ENCODE results near the gene KCND3. TPM values are rescaled to one million over a fixed set of nuclear protein-coding genes. Genes with fewer than 3 reads are reported as not detected.

KCND3 gene
- total RNA-seq, 2 experiments from 2014 or later = not detected

DNA sequence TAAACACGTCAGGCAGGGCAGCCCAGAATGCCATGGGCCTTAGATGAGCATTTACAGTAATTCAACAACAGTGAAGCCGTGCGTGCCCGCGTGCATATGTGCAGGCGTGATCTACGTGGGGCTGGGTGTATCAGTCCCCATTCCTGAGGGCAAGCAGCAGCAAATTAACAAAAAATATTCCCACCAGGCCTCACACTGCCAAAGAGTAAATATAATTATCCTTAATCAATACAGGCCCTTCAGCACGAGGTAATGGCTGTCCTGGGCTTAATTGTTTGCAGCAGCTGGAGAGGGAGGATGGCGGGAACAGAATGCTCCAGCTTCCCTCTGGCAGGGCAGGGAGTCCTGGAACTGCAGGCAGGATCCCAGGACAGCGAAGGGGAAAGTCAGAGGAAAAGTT is 142.0 kb downstream of the KCND3 start:
- ChIA-PET POLR2A (no interaction called here), CTCF (no interaction called here)
- Mint-ChIP-seq H3K9me3 (no peaks in the 10 kb centered on the region), H3K36me3 (ENCODE audit: low read depth) (no peaks in the 10 kb centered on the region), H3K27ac (no peak overlapping the region), H3K27me3 (peaks cover 12% of the 10 kb centered on the region), H3K4me1 (no peaks in the 10 kb centered on the region), H3K4me3 (no peak overlapping the region)
- no peak for DNase-seq

- DNase-seq = no peak
- H3K36me3 Mint-ChIP-seq (ENCODE audit: low read depth) = no peaks in the 10 kb centered on the region
- POLR2A ChIA-PET = interaction anchor here (0.6 kb wide), 1 partner anchor 256 kb away, joined by 3 read pairs; no protein-coding TSS in a partner anchor
- peaks cover 12% of the 10 kb centered on the region for H3K27me3 Mint-ChIP-seq
- no peak overlapping the region for H3K27ac Mint-ChIP-seq
- no peaks in the 10 kb centered on the region for H3K9me3 Mint-ChIP-seq
- H3K4me1 Mint-ChIP-seq = no peaks in the 10 kb centered on the region
- CTCF ChIA-PET = interaction anchor here (0.6 kb wide), 1 partner anchor 345 kb away, joined by 3 read pairs; no protein-coding TSS in a partner anchor
- H3K4me3 Mint-ChIP-seq = no peak overlapping the region
These were observed 142.6 kb downstream of the KCND3 start for GRCh38 chr1:111846842-111847241.

DNA sequence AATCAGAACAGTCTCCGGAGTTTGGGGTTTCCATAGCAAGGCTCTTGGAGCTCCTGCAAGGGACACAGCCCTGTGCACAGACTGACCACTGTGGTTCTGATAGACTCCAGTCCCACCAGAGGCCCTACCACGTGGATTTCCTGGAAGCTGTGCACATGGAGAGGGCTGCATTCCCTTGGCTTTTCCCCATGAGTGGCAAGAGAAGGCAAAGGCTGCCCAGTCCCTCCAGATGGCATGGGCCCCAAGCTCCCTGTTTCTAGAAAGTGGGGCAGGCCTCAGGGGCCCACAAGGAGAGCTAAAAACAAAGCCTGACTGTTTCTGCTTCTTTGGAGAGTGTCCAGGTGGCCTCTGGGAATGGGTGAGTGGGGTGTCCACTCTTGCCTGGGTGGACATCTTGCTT is 146.3 kb downstream of the KCND3 start:
- no peaks in the 10 kb centered on the region for H3K4me1 Mint-ChIP-seq
- no peaks in the 10 kb centered on the region for H3K9me3 Mint-ChIP-seq
- CTCF ChIA-PET = interaction anchor here (1.0 kb wide), 1 partner anchor 9 kb away, joined by 5 read pairs; no protein-coding TSS in a partner anchor
- H3K36me3 Mint-ChIP-seq (ENCODE audit: low read depth) = no peaks in the 10 kb centered on the region
- DNase-seq = no peak
- H3K27ac Mint-ChIP-seq = no peak overlapping the region
- no peak overlapping the region for H3K4me3 Mint-ChIP-seq
- POLR2A ChIA-PET = no interaction called here
- peaks cover 9% of the 10 kb centered on the region for H3K27me3 Mint-ChIP-seq

DNA sequence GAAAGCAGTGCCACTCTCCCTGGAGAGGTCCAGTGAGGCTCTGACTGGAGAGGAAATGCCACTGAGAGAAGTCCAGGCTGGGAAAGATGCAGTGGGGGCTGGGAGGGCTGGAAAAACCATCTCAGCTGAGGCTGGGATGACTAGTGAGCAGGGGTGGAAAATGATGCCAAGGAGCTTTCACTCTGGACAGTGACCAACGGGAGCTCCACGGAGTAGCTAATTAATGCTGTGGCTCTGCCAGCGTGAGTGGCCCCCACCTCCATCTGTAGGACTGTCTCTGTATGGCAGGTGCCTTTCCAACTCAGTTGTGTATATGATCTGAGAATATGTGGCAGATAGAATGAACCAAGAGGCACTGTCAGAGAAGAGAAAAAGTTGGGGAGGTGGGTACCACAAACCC is 147.1 kb downstream of the KCND3 start:
- Mint-ChIP-seq H3K4me3 (no peak overlapping the region), H3K27ac (no peak overlapping the region), H3K9me3 (no peaks in the 10 kb centered on the region), H3K4me1 (no peaks in the 10 kb centered on the region), H3K27me3 (peaks cover 9% of the 10 kb centered on the region), H3K36me3 (ENCODE audit: low read depth) (no peaks in the 10 kb centered on the region)
- POLR2A ChIA-PET = no interaction called here
- CTCF ChIA-PET = interaction anchor here (0.5 kb wide), 1 partner anchor 726 kb away, joined by 3 read pairs; no protein-coding TSS in a partner anchor
- DNase-seq = no peak

- Mint-ChIP-seq H3K27me3 (peaks cover 9% of the 10 kb centered on the region), H3K9me3 (no peaks in the 10 kb centered on the region), H3K4me1 (no peaks in the 10 kb centered on the region), H3K27ac (peak overlapping the region; percentile 23), H3K36me3 (ENCODE audit: low read depth) (no peaks in the 10 kb centered on the region), H3K4me3 (no peak overlapping the region)
- DNase-seq = no peak
- POLR2A ChIA-PET = no interaction called here
- CTCF ChIA-PET = interaction anchor here (0.5 kb wide), 1 partner anchor 727 kb away, joined by 3 read pairs; no protein-coding TSS in a partner anchor
These were observed 147.7 kb downstream of the KCND3 start for GRCh38 chr1:111841746-111842145.

DNA sequence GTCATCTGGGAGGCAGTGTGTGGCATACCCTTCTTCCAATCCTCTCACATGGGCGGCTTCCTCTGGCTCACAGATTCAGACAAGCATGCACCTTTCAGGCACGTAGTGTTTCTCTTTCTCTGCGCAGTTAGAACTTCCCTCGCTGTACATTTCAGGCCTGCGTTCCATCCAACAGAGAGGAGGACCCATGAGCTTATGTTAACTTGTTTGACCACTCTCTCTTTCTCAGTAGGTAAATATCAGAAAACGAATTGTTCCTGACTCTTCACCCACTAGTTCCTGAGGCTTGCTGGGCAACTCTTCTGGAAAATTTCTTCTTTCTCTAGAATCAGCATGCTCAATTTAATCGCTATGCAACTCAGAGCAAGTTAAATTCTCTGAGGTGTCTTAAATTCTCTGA is 148.3 kb downstream of the KCND3 start:
- no peaks in the 10 kb centered on the region for H3K4me1 Mint-ChIP-seq
- ChIA-PET POLR2A (no interaction called here), CTCF (no interaction called here)
- no peaks in the 10 kb centered on the region for H3K9me3 Mint-ChIP-seq
- H3K27ac Mint-ChIP-seq = no peak overlapping the region
- H3K27me3 Mint-ChIP-seq = peaks cover 9% of the 10 kb centered on the region
- no peaks in the 10 kb centered on the region for H3K36me3 Mint-ChIP-seq (ENCODE audit: low read depth)
- H3K4me3 Mint-ChIP-seq = no peak overlapping the region
- DNase-seq = no peak

- Mint-ChIP-seq H3K27ac (no peak overlapping the region), H3K9me3 (no peaks in the 10 kb centered on the region), H3K27me3 (peaks cover 9% of the 10 kb centered on the region), H3K4me1 (no peaks in the 10 kb centered on the region), H3K36me3 (ENCODE audit: low read depth) (no peaks in the 10 kb centered on the region), H3K4me3 (no peak overlapping the region)
- CTCF ChIA-PET = interaction anchor here (0.6 to 1.5 kb wide), 2 partner anchors 13 to 186 kb away, joined by 3 read pairs; no protein-coding TSS in a partner anchor
- no peak for DNase-seq
- POLR2A ChIA-PET = no interaction called here
These were observed 152.1 kb downstream of the KCND3 start for GRCh38 chr1:111837393-111837792.

GRCh38 chr1:111836111-111836510 is 153.4 kb downstream of the KCND3 start:
- CTCF ChIA-PET = interaction anchor here (1.5 kb wide), 1 partner anchor 12 kb away, joined by 3 read pairs; no protein-coding TSS in a partner anchor
- no peaks in the 10 kb centered on the region for H3K36me3 Mint-ChIP-seq (ENCODE audit: low read depth)
- H3K9me3 Mint-ChIP-seq = no peaks in the 10 kb centered on the region
- POLR2A ChIA-PET = no interaction called here
- peaks cover 10% of the 10 kb centered on the region for H3K27me3 Mint-ChIP-seq
- no peak overlapping the region for H3K27ac Mint-ChIP-seq
- H3K4me1 Mint-ChIP-seq = no peaks in the 10 kb centered on the region
- no peak for DNase-seq
- no peak overlapping the region for H3K4me3 Mint-ChIP-seq

GRCh38 chr1:111835514-111835913 is 154.0 kb downstream of the KCND3 start:
- Mint-ChIP-seq H3K4me3 (no peak overlapping the region), H3K27me3 (peaks cover 10% of the 10 kb centered on the region), H3K9me3 (no peaks in the 10 kb centered on the region), H3K4me1 (no peaks in the 10 kb centered on the region), H3K36me3 (ENCODE audit: low read depth) (no peaks in the 10 kb centered on the region), H3K27ac (no peak overlapping the region)
- ChIA-PET POLR2A (no interaction called here), CTCF (no interaction called here)
- no peak for DNase-seq

GRCh38 chr1:111834956-111835355 is 154.5 kb downstream of the KCND3 start:
- H3K36me3 Mint-ChIP-seq (ENCODE audit: low read depth) = no peaks in the 10 kb centered on the region
- no peaks in the 10 kb centered on the region for H3K4me1 Mint-ChIP-seq
- CTCF ChIA-PET = no interaction called here
- no peak overlapping the region for H3K4me3 Mint-ChIP-seq
- no peak for DNase-seq
- peaks cover 10% of the 10 kb centered on the region for H3K27me3 Mint-ChIP-seq
- no peak overlapping the region for H3K27ac Mint-ChIP-seq
- H3K9me3 Mint-ChIP-seq = no peaks in the 10 kb centered on the region
- POLR2A ChIA-PET = no interaction called here

DNA sequence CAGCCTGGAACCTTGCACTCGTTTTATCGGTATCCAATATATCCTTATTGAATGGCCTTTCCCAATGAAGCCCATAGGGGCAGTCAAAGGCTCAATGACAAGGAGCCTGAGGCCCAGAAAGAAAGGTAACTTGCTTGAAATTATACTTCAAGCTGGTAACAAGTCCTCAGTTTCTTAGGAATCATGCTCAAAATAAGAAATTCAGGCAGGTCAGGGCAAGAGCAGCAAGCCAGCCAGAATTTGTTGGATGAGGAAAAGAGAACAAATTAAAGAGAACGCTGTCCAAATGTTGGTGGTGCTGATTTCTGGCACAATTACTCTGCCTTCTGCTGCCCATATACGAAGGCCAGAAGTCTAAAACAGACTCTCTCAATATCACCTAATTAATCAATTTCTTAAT is 156.1 kb downstream of the KCND3 start:
- ChIA-PET CTCF (no interaction called here), POLR2A (no interaction called here)
- DNase-seq = no peak
- Mint-ChIP-seq H3K4me3 (no peak overlapping the region), H3K9me3 (no peaks in the 10 kb centered on the region), H3K27ac (no peak overlapping the region), H3K36me3 (ENCODE audit: low read depth) (no peaks in the 10 kb centered on the region), H3K27me3 (peaks cover 5% of the 10 kb centered on the region), H3K4me1 (no peaks in the 10 kb centered on the region)

DNA sequence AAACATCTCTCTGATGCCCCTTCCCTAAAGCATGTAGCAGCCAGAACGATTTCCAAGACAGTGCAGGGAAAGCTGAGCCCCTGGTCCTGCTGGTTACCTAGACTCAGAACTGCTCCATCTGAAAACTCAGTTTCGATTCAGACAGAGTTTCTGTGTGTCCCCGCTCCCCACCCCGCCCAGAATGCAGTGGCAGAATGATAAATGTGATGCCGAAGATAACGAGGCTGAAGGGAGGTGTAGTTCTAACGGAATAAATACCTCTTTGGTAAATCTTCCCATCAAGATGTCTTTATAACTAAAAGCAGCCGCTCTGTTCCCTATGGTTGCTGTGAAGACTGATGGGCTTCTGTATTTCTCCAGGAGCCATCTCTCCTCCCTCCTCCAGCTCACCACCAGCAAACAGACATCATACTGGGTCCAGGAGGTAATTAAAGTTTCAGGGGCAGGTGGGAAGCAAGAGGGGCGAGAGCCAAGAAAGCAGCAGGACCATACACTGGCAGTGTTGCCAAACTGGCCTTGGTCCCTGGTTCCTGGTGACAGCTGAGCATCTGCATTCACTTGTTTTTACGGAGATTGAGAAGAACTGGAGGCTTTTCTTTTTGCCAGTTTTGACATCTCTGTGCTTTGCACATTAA is 156.8 kb downstream of the KCND3 start:
- Mint-ChIP-seq H3K27ac (no peak overlapping the region), H3K4me1 (no peaks in the 10 kb centered on the region), H3K9me3 (no peaks in the 10 kb centered on the region), H3K36me3 (ENCODE audit: low read depth) (no peaks in the 10 kb centered on the region), H3K27me3 (peaks cover 5% of the 10 kb centered on the region), H3K4me3 (no peak overlapping the region)
- ChIA-PET CTCF (no interaction called here), POLR2A (no interaction called here)
- no peak for DNase-seq

GRCh38 chr1:111831153-111831552 is 158.3 kb downstream of the KCND3 start:
- no peak overlapping the region for H3K27ac Mint-ChIP-seq
- H3K27me3 Mint-ChIP-seq = peaks cover 9% of the 10 kb centered on the region
- ChIA-PET CTCF (no interaction called here), POLR2A (no interaction called here)
- no peaks in the 10 kb centered on the region for H3K4me1 Mint-ChIP-seq
- H3K9me3 Mint-ChIP-seq = no peaks in the 10 kb centered on the region
- no peaks in the 10 kb centered on the region for H3K36me3 Mint-ChIP-seq (ENCODE audit: low read depth)
- no peak overlapping the region for H3K4me3 Mint-ChIP-seq
- no peak for DNase-seq

GRCh38 chr1:111827946-111828345 is 161.5 kb downstream of the KCND3 start:
- Mint-ChIP-seq H3K9me3 (no peaks in the 10 kb centered on the region), H3K27me3 (peaks cover 23% of the 10 kb centered on the region), H3K4me1 (no peaks in the 10 kb centered on the region), H3K4me3 (no peak overlapping the region), H3K36me3 (ENCODE audit: low read depth) (no peaks in the 10 kb centered on the region), H3K27ac (no peak overlapping the region)
- CTCF ChIA-PET = no interaction called here
- POLR2A ChIA-PET = no interaction called here
- DNase-seq = no peak
